HEK293T (cell line): ENCODE results near the gene MTCL3.
A peak's percentile ranks its signal among the peaks of the same experiment; 100 is the strongest.

Experiments used
- CTCF ChIA-PET: fragments of 350-600 bp; formaldehyde crosslinking; extraction: SDS; loops from one replicate; lab custom pipeline; 2021; ENCODE audit warnings: antibody characterized with exemption, inconsistent platforms; lab: Yijun Ruan, JAX
- POLR2A ChIA-PET: fragments of 350-600 bp; formaldehyde crosslinking; extraction: SDS; loops from one replicate; lab custom pipeline; 2020; ENCODE audit warnings: antibody characterized with exemption, inconsistent platforms; lab: Yijun Ruan, JAX
- DNase-seq: peaks from one replicate; pipeline ENCODE4 v3.0.0; 2012; ENCODE audit warnings: mixed read lengths; ENCODE audit errors: extremely low spot score
- ARNT ChIP-seq: fragments of 450-650 bp; IDR thresholded peaks from 2 replicates; pipeline ENCODE4 v1.6.1; 2017; ENCODE audit warnings: mild to moderate bottlenecking
- BHLHE40 ChIP-seq: fragments of 450-650 bp; IDR thresholded peaks from 2 replicates; pipeline ENCODE4 v1.6.1; 2016; ENCODE audit warnings: mild to moderate bottlenecking, moderate library complexity, borderline replicate concordance
- CTBP1 ChIP-seq: fragments of 450-650 bp; IDR thresholded peaks from 2 replicates; pipeline ENCODE4 v1.6.1; 2016; ENCODE audit warnings: borderline replicate concordance
- ELF4 ChIP-seq: fragments of 450-650 bp; IDR thresholded peaks from 2 replicates; pipeline ENCODE4 v1.6.1; 2017; ENCODE audit warnings: antibody characterized with exemption
- FOXA1 ChIP-seq: fragments of 450-650 bp; IDR thresholded peaks from 2 replicates; pipeline ENCODE4 v1.6.1; 2016; ENCODE audit warnings: mild to moderate bottlenecking
- FOXK2 ChIP-seq: fragments of 450-650 bp; IDR thresholded peaks from 2 replicates; pipeline ENCODE4 v1.6.1; 2016; ENCODE audit warnings: mild to moderate bottlenecking
- FOXM1 ChIP-seq: fragments of 450-650 bp; IDR thresholded peaks from 2 replicates; pipeline ENCODE4 v1.6.1; 2017; ENCODE audit warnings: mild to moderate bottlenecking, borderline replicate concordance
- HDGF ChIP-seq: fragments of 450-650 bp; IDR thresholded peaks from 2 replicates; pipeline ENCODE4 v1.6.1; 2017; ENCODE audit warnings: antibody characterized with exemption, borderline replicate concordance
- L3MBTL2 ChIP-seq: fragments of 450-650 bp; conservative IDR thresholded peaks from 2 replicates; pipeline ENCODE4 v1.6.1; 2016; ENCODE audit warnings: mild to moderate bottlenecking
- LEF1 ChIP-seq: fragments of 450-650 bp; IDR thresholded peaks from 2 replicates; pipeline ENCODE4 v1.6.1; 2017; ENCODE audit warnings: mild to moderate bottlenecking, borderline replicate concordance
- NFRKB ChIP-seq: fragments of 450-650 bp; IDR thresholded peaks from 2 replicates; pipeline ENCODE4 v1.6.1; 2016; ENCODE audit warnings: mild to moderate bottlenecking, moderate library complexity
- SP1 ChIP-seq: fragments of 450-650 bp; IDR thresholded peaks from 2 replicates; pipeline ENCODE4 v1.6.1; 2017
- SUZ12 ChIP-seq: fragments of 450-650 bp; IDR thresholded peaks from 2 replicates; pipeline ENCODE4 v1.6.1; 2016; ENCODE audit warnings: mild to moderate bottlenecking
- TARDBP ChIP-seq: fragments of 450-650 bp; IDR thresholded peaks from 2 replicates; pipeline ENCODE4 v1.6.1; 2016
- ZNF384 ChIP-seq: fragments of 450-650 bp; IDR thresholded peaks from 2 replicates; pipeline ENCODE4 v1.6.1; 2016
- TF ChIP-seq, protein P1 (sequence below): fragments of 450-650 bp; IDR thresholded peaks from 2 replicates; pipeline ENCODE4 v1.6.1; 2016

Gene MTCL3

DNA sequence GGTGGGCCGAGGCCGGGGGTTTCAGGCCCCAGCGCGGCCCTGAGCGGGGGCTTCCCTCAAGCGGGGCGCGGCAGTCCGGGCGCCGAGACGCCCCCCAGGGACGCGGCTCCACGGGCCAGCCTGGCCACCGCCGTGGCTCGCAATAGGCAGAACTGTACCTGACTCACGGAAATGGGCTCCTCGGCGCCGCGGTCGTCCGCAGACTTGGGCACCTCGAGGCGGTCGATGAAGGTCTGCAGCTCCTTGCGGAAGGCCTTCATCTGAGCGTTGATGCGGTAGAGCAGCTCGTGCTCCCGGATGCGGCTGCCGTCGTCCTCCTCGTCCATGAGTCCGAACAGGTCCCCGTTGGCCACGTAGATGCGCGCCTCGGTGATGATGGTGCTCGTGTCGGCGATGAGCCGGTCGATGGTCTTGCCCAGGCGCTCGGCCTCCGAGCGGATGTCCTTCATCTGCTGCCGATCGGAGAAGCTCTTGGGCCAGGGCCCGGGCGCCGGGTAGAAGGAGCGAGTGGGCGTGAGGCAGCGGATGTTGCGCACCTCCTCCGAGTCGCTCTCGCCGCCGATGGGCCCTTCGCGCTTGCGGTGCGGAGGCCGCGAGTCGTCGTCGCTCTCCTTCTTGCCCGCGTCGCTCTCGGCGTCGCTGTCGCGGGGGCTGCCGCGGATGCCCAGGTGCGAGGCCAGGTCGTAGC, 43.9 kb downstream of the MTCL3 start:
- no peak for DNase-seq
- CTCF ChIA-PET = interaction anchor here (1.3 kb wide), 1 partner anchor 41 kb away, joined by 3 read pairs; no protein-coding TSS in a partner anchor
- POLR2A ChIA-PET = no interaction called here
- TF ChIP-seq ELF4 (no peak), SP1 (no peak), BHLHE40 (no peak), NFRKB (no peak), FOXA1 (no peak), L3MBTL2 (no peak), TARDBP (no peak), ARNT (no peak), LEF1 (no peak), FOXM1 (no peak), CTBP1 (no peak), SUZ12 (no peak), HDGF (no peak), ZNF384 (no peak)
- TF ChIP-seq, protein P1, sequence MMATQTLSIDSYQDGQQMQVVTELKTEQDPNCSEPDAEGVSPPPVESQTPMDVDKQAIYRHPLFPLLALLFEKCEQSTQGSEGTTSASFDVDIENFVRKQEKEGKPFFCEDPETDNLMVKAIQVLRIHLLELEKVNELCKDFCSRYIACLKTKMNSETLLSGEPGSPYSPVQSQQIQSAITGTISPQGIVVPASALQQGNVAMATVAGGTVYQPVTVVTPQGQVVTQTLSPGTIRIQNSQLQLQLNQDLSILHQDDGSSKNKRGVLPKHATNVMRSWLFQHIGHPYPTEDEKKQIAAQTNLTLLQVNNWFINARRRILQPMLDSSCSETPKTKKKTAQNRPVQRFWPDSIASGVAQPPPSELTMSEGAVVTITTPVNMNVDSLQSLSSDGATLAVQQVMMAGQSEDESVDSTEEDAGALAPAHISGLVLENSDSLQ = no peak

DNA sequence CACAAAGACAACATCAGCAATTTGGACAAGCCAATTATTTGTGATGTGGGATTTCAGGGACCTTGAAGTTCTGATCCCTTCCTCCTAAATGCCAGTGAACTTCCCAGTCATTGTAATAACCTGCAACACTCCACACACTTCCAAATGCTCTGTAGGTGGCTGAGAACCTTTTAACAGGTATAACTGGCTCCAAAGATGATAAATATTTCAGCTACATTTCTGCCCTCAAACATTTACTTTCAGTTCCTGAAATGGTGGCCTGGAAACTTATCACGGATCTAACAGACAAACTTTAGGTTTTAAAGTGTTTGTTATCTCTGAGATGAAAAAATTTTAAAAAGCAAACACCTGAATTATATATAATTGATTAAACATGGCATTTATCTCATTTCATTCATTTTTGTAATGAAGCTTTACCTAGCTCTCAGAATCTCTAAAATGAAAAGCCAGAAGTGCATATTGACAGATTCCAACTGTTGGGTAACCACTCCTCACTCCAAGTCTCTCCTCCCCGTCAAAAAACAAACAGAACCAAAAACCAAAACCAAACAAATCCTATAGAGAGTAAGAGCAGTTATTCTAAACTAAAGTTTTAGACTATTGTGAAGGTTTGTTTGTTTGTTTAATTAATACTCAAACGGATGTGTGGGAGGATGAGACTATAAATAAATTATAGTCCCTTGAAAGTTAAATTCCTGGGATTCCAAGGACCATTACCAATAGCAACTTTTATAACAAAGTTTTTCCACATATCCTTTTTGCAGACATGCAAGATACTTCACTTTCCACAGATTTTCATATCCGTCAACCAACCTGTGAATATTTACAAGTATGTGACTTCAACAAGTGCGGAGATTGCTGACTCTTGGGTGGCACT, 47.5 kb downstream of the MTCL3 start:
- ChIA-PET POLR2A (no interaction called here), CTCF (no interaction called here)
- DNase-seq = no peak
- TF ChIP-seq FOXK2 (no peak), FOXM1 (no peak), TARDBP (no peak), SUZ12 (no peak), ELF4 (no peak), ARNT (no peak), LEF1 (no peak), L3MBTL2 (no peak), BHLHE40 (no peak), ZNF384 (no peak), HDGF (no peak), CTBP1 (no peak), SP1 (no peak), FOXA1 (no peak), NFRKB (no peak)
- TF ChIP-seq, protein P1 = no peak

DNA sequence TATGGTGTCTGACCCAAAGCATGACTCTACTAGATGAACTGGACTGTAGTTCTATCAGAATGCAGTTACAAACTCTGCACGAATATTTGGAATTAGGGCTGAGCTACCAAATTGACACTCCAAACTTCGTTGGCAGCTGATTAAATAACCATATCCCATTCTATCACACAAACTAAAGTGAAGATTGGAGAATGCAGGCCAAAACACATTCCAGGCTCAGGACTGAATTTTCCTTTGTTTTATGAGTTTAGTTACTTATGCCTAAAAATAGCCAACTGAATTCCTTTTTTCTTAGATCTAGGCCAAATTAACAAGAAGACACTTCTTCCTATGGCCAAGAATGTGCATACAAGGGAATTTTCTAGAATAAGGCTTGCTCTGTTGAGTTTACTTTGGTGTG, 50.2 kb downstream of the MTCL3 start:
- no peak for DNase-seq
- no peak for TF ChIP-seq ELF4
- no peak for TF ChIP-seq SUZ12
- no peak for TF ChIP-seq BHLHE40
- TF ChIP-seq SP1 = no peak
- no peak for TF ChIP-seq ARNT
- no peak for TF ChIP-seq FOXA1
- no peak for TF ChIP-seq LEF1
- no peak for TF ChIP-seq ZNF384
- TF ChIP-seq FOXK2 = no peak
- TF ChIP-seq L3MBTL2 = no peak
- TF ChIP-seq FOXM1 = no peak
- TF ChIP-seq HDGF = no peak
- TF ChIP-seq TARDBP = no peak
- TF ChIP-seq, protein P1 = no peak
- CTCF ChIA-PET = no interaction called here
- POLR2A ChIA-PET = no interaction called here

DNA sequence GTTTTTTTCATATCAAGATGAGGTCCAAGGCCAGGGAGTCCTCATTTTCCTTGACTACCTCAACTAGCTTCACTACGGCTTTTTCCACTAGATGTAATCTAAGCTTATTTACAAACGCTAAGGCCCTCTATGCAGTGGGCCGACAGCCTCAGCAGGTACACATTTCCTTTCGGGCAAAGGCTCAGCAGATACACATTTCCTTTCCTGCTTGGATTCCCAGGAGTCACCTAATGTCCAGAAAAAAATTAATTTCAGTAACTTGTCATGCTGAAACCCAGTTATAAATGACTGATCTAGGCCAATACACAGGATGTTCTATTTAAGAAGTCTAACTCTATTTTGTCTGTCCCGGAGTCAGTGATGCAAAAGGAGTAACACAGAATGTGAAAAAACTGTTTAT, 52.7 kb downstream of the MTCL3 start:
- ChIA-PET CTCF (interaction anchor here (1.1 to 2.5 kb wide), 3 partner anchors 49 to 72 kb away, joined by 4 to 15 read pairs (median 12); no protein-coding TSS in a partner anchor), POLR2A (interaction anchor here (0.9 kb wide), 1 partner anchor 49 kb away, joined by 4 read pairs; no protein-coding TSS in a partner anchor)
- TF ChIP-seq SP1 (no peak), HDGF (no peak)
- no peak for DNase-seq

DNA sequence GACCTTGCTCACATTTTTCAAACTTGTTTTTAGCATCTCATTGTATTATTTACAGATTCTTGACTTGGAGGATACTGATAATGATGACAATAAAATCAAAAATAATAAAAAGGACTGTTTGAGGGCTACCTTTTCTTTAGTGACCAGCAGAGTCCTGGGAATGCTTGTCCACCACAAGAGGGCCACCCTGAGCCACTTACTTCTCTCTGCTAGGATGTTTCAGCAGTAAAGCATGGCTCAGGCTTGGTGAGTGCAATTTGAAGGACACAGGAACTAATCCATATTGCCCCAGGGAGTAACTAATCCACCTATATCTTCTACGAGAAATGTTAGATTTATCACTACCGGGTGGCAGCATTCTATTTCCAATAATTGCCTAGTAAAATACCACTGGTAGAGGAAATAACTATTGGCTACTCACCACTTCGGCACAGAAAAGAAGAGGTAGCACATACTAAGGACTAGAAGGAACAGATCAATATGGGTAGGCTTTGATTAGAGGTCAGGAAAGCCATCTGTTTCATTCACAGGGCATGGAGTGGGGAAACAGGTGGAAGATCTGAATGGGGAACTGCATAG, 54.2 kb downstream of the MTCL3 start:
- ChIA-PET CTCF (interaction anchor here (1.1 to 2.5 kb wide), 2 partner anchors 52 to 198 kb away, joined by 3 to 15 read pairs; partner anchors contain the start of gene RNF146), POLR2A (no interaction called here)
- TF ChIP-seq L3MBTL2 (peak; percentile 54), SUZ12 (no peak)

More for the DNA sequence above, 54.2 kb downstream of the MTCL3 start:
- peak; percentile 74 for DNase-seq
